HepG2 (cell line): ENCODE measurements around the gene MACROD2. TPM values are rescaled to one million over a fixed set of nuclear protein-coding genes. Genes with fewer than 3 reads are reported as not detected.

Experiments used
- ATAC-seq: fragments of 200-7000 bp; cut with Tn5 transposase; 3 replicates; pipeline ENCODE4 v1.9.1; 2020; ENCODE audit warnings: mild to moderate bottlenecking, moderate library complexity
- BruUV-seq: library from RNA; stranded (reverse); fragments of 400-500 nt; replicated peaks from 2 replicates; lab custom pipeline; 2021; lab: Mats Ljungman, UMichigan
- CTCF ChIA-PET: fragments of 300-600 bp; formaldehyde crosslinking; extraction: SDS; loops from one replicate; lab custom pipeline; 2021; ENCODE audit warnings: low total read pairs, inconsistent platforms, low intra/inter-chr PET ratio; lab: Yijun Ruan, JAX
- POLR2A ChIA-PET: fragments of 350-600 bp; sonication (Branson Sonifier 250); formaldehyde crosslinking; loops from one replicate; lab custom pipeline; 2020; ENCODE audit warnings: antibody characterized with exemption, inconsistent platforms; lab: Yijun Ruan, JAX
- DNase-seq: peaks from one replicate; pipeline ENCODE4 v3.0.0-alpha.2; 2015; ENCODE audit warnings: low spot score
- FAIRE-seq: peaks from 3 replicates; lab custom pipeline; 2011; peaks lifted over from hg19 to GRCh38; lab: Jason Lieb, UNC
- H2AFZ ChIP-seq: one replicate; pipeline ENCODE4 v1.6.1; 2011; ENCODE audit warnings: low read length, inconsistent platforms
- H3K27ac ChIP-seq: fragments of 300-600 bp; 3 replicates; pipeline ENCODE4 v1.8.0; 2011; ENCODE audit warnings: mixed run types, mild to moderate bottlenecking, mixed read lengths, low read length, inconsistent platforms; ENCODE audit not compliant: insufficient read depth; ENCODE audit errors: extremely low read length
- H3K27me3 ChIP-seq, 2 experiments: fragments of 200-600 bp in 1 of 2; 2 replicates in 1 of 2; 3 replicates in 1 of 2; pipeline versions ENCODE4 v1.6.0 to v1.8.0; 2011; ENCODE audit warnings: low read length in 2 of 2, mild to moderate bottlenecking in 2 of 2, moderate library complexity in 2 of 2, inconsistent platforms in 1 of 2; ENCODE audit not compliant: insufficient read depth in 2 of 2, control insufficient read depth in 1 of 2
- H3K36me3 ChIP-seq, 2 experiments: fragments of 200-600 bp in 1 of 2; replicated peaks in 1 of 2; 2 replicates in 1 of 2; 3 replicates in 1 of 2; pipeline versions ENCODE4 v1.5.1 to v1.8.0; 2011; ENCODE audit warnings: low read length in 2 of 2, inconsistent platforms in 1 of 2; ENCODE audit not compliant: insufficient read depth in 2 of 2, control insufficient read depth in 1 of 2
- H3K4me1 ChIP-seq: 2 replicates; pipeline ENCODE4 v1.5.1; 2012; ENCODE audit warnings: low read length, inconsistent platforms; ENCODE audit not compliant: insufficient read depth
- H3K4me2 ChIP-seq: 2 replicates; pipeline ENCODE4 v1.6.0; 2011; ENCODE audit warnings: low read depth, low read length, inconsistent platforms
- H3K4me3 ChIP-seq, 3 experiments: fragments of 200-600 bp in 1 of 3; sonication (generic), shearing (Covaris generic) in 1 of 3; replicated peaks in 1 of 3; 2 replicates each; pipeline ENCODE4 v1.5.1; 2011 to 2016; ENCODE audit warnings: low read length in 3 of 3, inconsistent platforms in 2 of 3, low read depth in 2 of 3, mild to moderate bottlenecking in 2 of 3, control low read depth in 1 of 3, mixed read lengths in 1 of 3; ENCODE audit not compliant: insufficient read depth in 1 of 3
- H3K79me2 ChIP-seq: one replicate; pipeline ENCODE4 v1.6.1; 2011; ENCODE audit warnings: low read length, inconsistent platforms; ENCODE audit not compliant: insufficient read depth
- H3K9ac ChIP-seq: 2 replicates; pipeline ENCODE4 v1.6.0; 2011; ENCODE audit warnings: mild to moderate bottlenecking, low read depth, low read length, inconsistent platforms; ENCODE audit not compliant: insufficient read depth
- H3K9me3 ChIP-seq: 2 replicates; pipeline ENCODE4 v1.5.1; 2012; ENCODE audit warnings: mild to moderate bottlenecking, low read length
- H4K20me1 ChIP-seq: 2 replicates; pipeline ENCODE4 v1.6.0; 2011; ENCODE audit warnings: inconsistent platforms, mild to moderate bottlenecking, low read length, moderate library complexity; ENCODE audit not compliant: insufficient read depth
- BCLAF1 ChIP-seq: fragments of 450-650 bp; IDR thresholded peaks from 2 replicates; pipeline ENCODE4 v1.6.1; 2017; ENCODE audit warnings: mild to moderate bottlenecking
- DR1 ChIP-seq: sonication (generic); formaldehyde crosslinking; IDR thresholded peaks from 2 replicates; pipeline ENCODE4 v1.8.0; 2021; ENCODE audit warnings: mild to moderate bottlenecking, missing genetic modification reagents, inconsistent platforms
- GPN1 ChIP-seq: sonication (generic); formaldehyde crosslinking; IDR thresholded peaks from 2 replicates; pipeline ENCODE4 v1.5.1; 2020; ENCODE audit warnings: missing genetic modification reagents, borderline replicate concordance
- NFIC ChIP-seq: IDR thresholded peaks from 2 replicates; pipeline ENCODE4 v1.6.1; 2012; ENCODE audit warnings: mild to moderate bottlenecking, low read length, inconsistent platforms
- NR2C2 ChIP-seq: sonication (generic); formaldehyde crosslinking; IDR thresholded peaks from 2 replicates; pipeline ENCODE4 v1.4.0; 2020; ENCODE audit warnings: missing genetic modification reagents, mild to moderate bottlenecking, moderate library complexity, borderline replicate concordance
- PHF8 ChIP-seq: sonication (generic); formaldehyde crosslinking; IDR thresholded peaks from 2 replicates; pipeline ENCODE4 v1.5.0; 2020; ENCODE audit warnings: missing genetic modification reagents
- PRPF4 ChIP-seq: fragments of 200-400 bp; formaldehyde crosslinking; IDR thresholded peaks from 2 replicates; pipeline ENCODE4 v1.6.1; 2016; ENCODE audit warnings: low read length, low read depth; ENCODE audit not compliant: poor library complexity, severe bottlenecking
- SATB2 ChIP-seq: sonication (generic); formaldehyde crosslinking; IDR thresholded peaks from 2 replicates; pipeline ENCODE4 v1.5.0; 2020; ENCODE audit warnings: missing genetic modification reagents
- SP5 ChIP-seq: IDR thresholded peaks from 2 replicates; pipeline ENCODE4 v1.6.1; 2016; ENCODE audit warnings: low read depth, borderline replicate concordance
- U2AF2 ChIP-seq: fragments of 200-400 bp; formaldehyde crosslinking; IDR thresholded peaks from 2 replicates; pipeline ENCODE4 v1.6.1; 2017; ENCODE audit warnings: low read depth, mild to moderate bottlenecking, low read length
- ZNF205 ChIP-seq: IDR thresholded peaks from 2 replicates; pipeline ENCODE4 v1.6.1; 2018; ENCODE audit warnings: missing biosample characterization, missing genetic modification reagents
- ZNF382 ChIP-seq: sonication (generic); formaldehyde crosslinking; IDR thresholded peaks from 2 replicates; pipeline ENCODE4 v1.5.0; 2020; ENCODE audit warnings: missing genetic modification reagents, mild to moderate bottlenecking, borderline replicate concordance
- ZNF501 ChIP-seq: sonication (generic); formaldehyde crosslinking; IDR thresholded peaks from 2 replicates; pipeline ENCODE4 v1.5.1; 2020; ENCODE audit warnings: mild to moderate bottlenecking, moderate library complexity, missing genetic modification reagents
- ZNF549 ChIP-seq: sonication (generic); formaldehyde crosslinking; IDR thresholded peaks from 2 replicates; pipeline ENCODE4 v1.5.0; 2020; ENCODE audit warnings: missing genetic modification reagents
- ZSCAN5A ChIP-seq: sonication (generic); formaldehyde crosslinking; IDR thresholded peaks from 2 replicates; pipeline ENCODE4 v1.8.0; 2022; ENCODE audit warnings: mild to moderate bottlenecking, missing genetic modification reagents, borderline replicate concordance
- in situ Hi-C: cut with HindIII; loops from 2 replicates; pipeline ENCODE4 v1.10.0; 2017; ENCODE audit warnings: low pct_unique_long_range_greater_than_20kb; ENCODE audit not compliant: extremely low pct_ligation_motif_present
- intact Hi-C: fragments of 100-400 bp; cut with micrococcal nuclease; formaldehyde crosslinking; loops from one replicate; pipeline ENCODE4 v1.10.0; 2022; ENCODE audit not compliant: unreplicated experiment
- polyA plus RNA-seq, 8 experiments: library from polyadenylated mRNA; depleted of rRNA in 3 of 8; stranded (reverse) in 7 of 8; unstranded in 1 of 8; fragments of >200 nt; fragmentation: Illumina TruSeq in 4 of 8; extraction: Trizol in 4 of 8; gene quantifications; 2 replicates each; pipeline versions ENCODE4 v1.2.1 to v1.2.3, GENCODE V29; 2011 to 2016; ENCODE audit warnings: low read depth in 4 of 8, missing spikeins in 1 of 8, mixed read lengths in 1 of 8; ENCODE audit not compliant: insufficient read depth in 1 of 8
- total RNA-seq, 5 experiments: library from RNA; depleted of rRNA; stranded (reverse); fragments of >200 nt; fragmentation: Illumina TruSeq; extraction: Trizol; gene quantifications; 2 replicates each; pipeline ENCODE4 v1.2.3, GENCODE V29; 2016; ENCODE audit warnings: low read depth in 1 of 5
- TF ChIP-seq, protein P1 (sequence below): sonication (generic); formaldehyde crosslinking; IDR thresholded peaks from 2 replicates; pipeline ENCODE4 v1.8.0; 2022; ENCODE audit warnings: missing genetic modification reagents, low read depth, mild to moderate bottlenecking, borderline replicate concordance
- TF ChIP-seq, protein P2 (sequence below): sonication (generic); formaldehyde crosslinking; IDR thresholded peaks from 2 replicates; pipeline ENCODE4 v1.9.0; 2021; ENCODE audit warnings: missing genetic modification reagents, mild to moderate bottlenecking, borderline replicate concordance

MACROD2 gene
- total and polyA plus RNA-seq, 2 of the 13 experiments (the other 11 are each of a cell fraction or from before 2014, with no cell fraction given), result 0.13 to 0.51 TPM

DNA sequence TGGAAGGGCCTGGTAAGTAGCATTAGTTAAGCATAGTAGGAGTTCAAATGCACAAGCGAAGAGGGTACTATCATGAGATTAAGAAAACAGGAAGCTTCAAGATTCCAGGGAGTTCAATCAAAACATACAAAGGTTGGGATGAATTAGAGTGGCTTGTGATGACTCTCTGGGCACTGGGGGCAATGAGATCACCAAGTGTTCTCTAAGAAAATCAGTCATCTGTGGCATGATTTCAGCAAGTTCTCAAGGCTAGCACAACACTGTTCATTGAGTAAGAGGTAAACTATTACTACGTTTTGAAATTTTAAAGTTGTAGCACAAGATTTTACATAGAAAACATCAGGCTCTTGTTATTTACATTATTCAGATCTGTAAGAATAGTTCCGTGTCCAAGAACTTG lies 481.8 kb downstream of the MACROD2 start (continued):
- TF ChIP-seq ZNF205 (CRISPR knock-in tag), result no peak
- TF ChIP-seq GPN1 (CRISPR knock-in tag), result no peak

DNA sequence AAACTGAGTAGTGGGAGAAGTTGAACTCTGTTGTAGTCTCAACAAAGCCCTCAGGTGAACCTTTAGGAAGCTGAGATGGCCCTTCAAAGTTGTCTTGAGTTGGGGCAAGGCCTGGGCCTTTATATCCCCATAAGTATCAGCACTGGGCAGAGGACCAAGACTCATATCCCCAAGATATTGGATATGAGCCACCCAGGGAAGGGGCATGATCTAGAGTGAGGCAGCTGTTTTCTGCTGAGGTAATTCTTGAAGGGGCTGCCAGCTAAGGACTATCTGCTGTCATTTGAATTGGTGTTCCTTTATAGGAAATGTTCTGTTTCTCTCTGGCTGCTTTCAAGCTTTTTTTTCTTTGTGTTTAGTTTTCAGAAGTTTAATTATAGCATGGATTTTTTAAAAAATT lies 482.8 kb downstream of the MACROD2 start:
- H3K4me2 ChIP-seq, result no peak overlapping the region
- POLR2A ChIA-PET, result no interaction called here
- no peak overlapping the region for H3K27ac ChIP-seq
- H2AFZ ChIP-seq, result no peak overlapping the region
- H3K4me1 ChIP-seq, result no peaks in the 10 kb centered on the region
- intact Hi-C loops (no loop called here), in situ Hi-C loops (no loop called here)
- H3K9me3 ChIP-seq, result no peaks in the 10 kb centered on the region
- H3K79me2 ChIP-seq, result no peaks in the 10 kb centered on the region
- FAIRE-seq (no peak), ATAC-seq (no peak), DNase-seq (no peak)
- no TSS peak for BruUV-seq
- no peaks in the 10 kb centered on the region for H3K36me3 ChIP-seq
- H3K9ac ChIP-seq, result no peak overlapping the region
- no peak overlapping the region for H3K4me3 ChIP-seq
- no peaks in the 10 kb centered on the region for H3K27me3 ChIP-seq
- H4K20me1 ChIP-seq, result no peaks in the 10 kb centered on the region
- CTCF ChIA-PET, result no interaction called here
- no peak for TF ChIP-seq ZSCAN5A (CRISPR knock-in tag)
- TF ChIP-seq U2AF2, result no peak
- TF ChIP-seq, protein P1, sequence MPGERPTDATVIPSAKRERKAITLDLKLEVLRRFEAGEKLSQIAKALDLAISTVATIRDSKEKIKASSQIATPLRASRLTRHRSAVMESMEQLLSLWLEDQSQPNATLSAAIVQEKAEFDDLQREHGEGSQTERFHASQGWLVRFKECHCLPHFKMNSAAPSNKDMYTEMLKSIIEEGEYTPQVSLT, result no peak
- no peak for TF ChIP-seq ZNF549 (CRISPR knock-in tag)
- no peak for TF ChIP-seq SP5 (CRISPR knock-in tag)
- no peak for TF ChIP-seq ZNF382 (CRISPR knock-in tag)
- no peak for TF ChIP-seq PRPF4
- no peak for TF ChIP-seq NR2C2 (CRISPR knock-in tag)
- TF ChIP-seq, protein P2, sequence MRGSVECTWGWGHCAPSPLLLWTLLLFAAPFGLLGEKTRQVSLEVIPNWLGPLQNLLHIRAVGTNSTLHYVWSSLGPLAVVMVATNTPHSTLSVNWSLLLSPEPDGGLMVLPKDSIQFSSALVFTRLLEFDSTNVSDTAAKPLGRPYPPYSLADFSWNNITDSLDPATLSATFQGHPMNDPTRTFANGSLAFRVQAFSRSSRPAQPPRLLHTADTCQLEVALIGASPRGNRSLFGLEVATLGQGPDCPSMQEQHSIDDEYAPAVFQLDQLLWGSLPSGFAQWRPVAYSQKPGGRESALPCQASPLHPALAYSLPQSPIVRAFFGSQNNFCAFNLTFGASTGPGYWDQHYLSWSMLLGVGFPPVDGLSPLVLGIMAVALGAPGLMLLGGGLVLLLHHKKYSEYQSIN (CRISPR knock-in tag), result no peak
- no peak for TF ChIP-seq DR1 (CRISPR knock-in tag)
- no peak for TF ChIP-seq ZNF501 (CRISPR knock-in tag)
- no peak for TF ChIP-seq NFIC
- TF ChIP-seq SATB2, result no peak
- no peak for TF ChIP-seq PHF8
- TF ChIP-seq BCLAF1, result no peak
